Measurements from ENCODE around the gene ADAMTS17.

Gene ADAMTS17

GRCh38 chr15:100037901-100038300 lies 303.9 kb downstream of the ADAMTS17 start:
- no peak for DNase-seq

- no peak for DNase-seq
Observed at GRCh38 chr15:100036015-100036414, 305.8 kb downstream of the ADAMTS17 start.

GRCh38 chr15:100034191-100034590 lies 307.6 kb downstream of the ADAMTS17 start:
- DNase-seq: no peak

GRCh38 chr15:100033140-100033857 lies 308.5 kb downstream of the ADAMTS17 start:
- DNase-seq: no peak

GRCh38 chr15:100032358-100033085 lies 309.3 kb downstream of the ADAMTS17 start:
- DNase-seq: no peak

GRCh38 chr15:100031665-100032357 lies 310.0 kb downstream of the ADAMTS17 start:
- DNase-seq: no peak

- no peak for DNase-seq
Observed at GRCh38 chr15:100030586-100031229, 311.1 kb downstream of the ADAMTS17 start.

GRCh38 chr15:100029868-100030479 lies 311.8 kb downstream of the ADAMTS17 start:
- DNase-seq: no peak

- DNase-seq: no peak
Observed at GRCh38 chr15:100029045-100029444, 312.7 kb downstream of the ADAMTS17 start.

GRCh38 chr15:100026041-100026440 lies 315.7 kb downstream of the ADAMTS17 start:
- DNase-seq: no peak

GRCh38 chr15:100022806-100023205 lies 319.0 kb downstream of the ADAMTS17 start:
- DNase-seq: no peak

- DNase-seq: no peak
Observed at GRCh38 chr15:100022391-100022790, 319.4 kb downstream of the ADAMTS17 start.

- no peak for DNase-seq
Observed at GRCh38 chr15:100021653-100022052, 320.1 kb downstream of the ADAMTS17 start.

GRCh38 chr15:100020614-100021013 lies 321.2 kb downstream of the ADAMTS17 start:
- no peak for DNase-seq

- no peak for DNase-seq
Observed at GRCh38 chr15:100020189-100020588, 321.6 kb downstream of the ADAMTS17 start.

- no peak for DNase-seq
Observed at GRCh38 chr15:100019601-100020000, 322.2 kb downstream of the ADAMTS17 start.

GRCh38 chr15:100018191-100018590 lies 323.6 kb downstream of the ADAMTS17 start:
- DNase-seq: no peak

- no peak for DNase-seq
Observed at GRCh38 chr15:100017140-100017539, 324.6 kb downstream of the ADAMTS17 start.

GRCh38 chr15:100016632-100017031 lies 325.1 kb downstream of the ADAMTS17 start:
- DNase-seq: no peak

- no peak for DNase-seq
Observed at GRCh38 chr15:100011235-100011634, 330.5 kb downstream of the ADAMTS17 start.

GRCh38 chr15:100009372-100009771 lies 332.4 kb downstream of the ADAMTS17 start:
- DNase-seq: no peak

- DNase-seq: no peak
Observed at GRCh38 chr15:100008258-100008657, 333.5 kb downstream of the ADAMTS17 start.

- DNase-seq: no peak
Observed at GRCh38 chr15:100007609-100008008, 334.2 kb downstream of the ADAMTS17 start.
